ENCODE results near the gene SEPTIN8. TPM values are rescaled to one million over a fixed set of nuclear protein-coding genes. Genes with fewer than 3 reads are reported as not detected.

SEPTIN8 gene
- polyA plus RNA-seq, 2 of the 4 experiments (the other 2 are of a cell fraction) = 20.8 to 29.2 TPM

DNA sequence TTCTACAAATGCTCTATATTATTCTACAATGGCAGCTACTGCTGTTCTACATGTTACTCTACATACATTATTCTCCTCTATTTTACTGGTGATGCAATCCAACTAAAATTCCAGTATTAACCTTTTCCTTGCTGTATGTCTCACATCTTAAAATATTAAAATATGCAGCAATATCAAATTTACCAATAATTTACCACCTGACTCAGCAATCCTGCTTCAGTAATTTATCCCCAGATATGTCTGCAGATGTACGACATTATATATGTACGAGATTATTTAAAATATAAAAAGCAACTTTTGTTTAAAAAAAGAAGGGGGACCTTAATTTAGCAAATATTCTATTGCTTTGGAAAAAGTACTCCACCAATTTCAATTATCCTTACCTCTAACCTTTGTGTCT is 51.3 kb downstream of the SEPTIN8 start:
- WGBS (ENCODE audit: missing lambda C conversion rate) = 91% methylated on average over 2 of the region's 2 CpGs
- Histone ChIP-seq H3K4me2 (no peak overlapping the region), H3K4me3 (no peak overlapping the region), H3K4me1 (no peaks in the 10 kb centered on the region), H3K27ac (no peak overlapping the region), H3K9me3 (no peaks in the 10 kb centered on the region)
- no peak for FAIRE-seq
- DNase-seq (ENCODE audit: low read depth in 1 of 2, low spot score in 1 of 2) = no peak
- TF ChIP-seq FOSL2 (IDR thresholded peaks at IDR 0.05) (no peak), FOSL2 (CRISPR knock-in tag; IDR thresholded peaks at IDR 0.05) (no peak), MAFK (IDR thresholded peaks at IDR 0.05; ENCODE audit: partially characterized antibody) (peak; percentile 53), PHF8 (IDR thresholded peaks at IDR 0.05; ENCODE audit: borderline replicate concordance, low read depth) (no peak), ZSCAN20 (CRISPR knock-in tag; IDR thresholded peaks at IDR 0.05) (no peak)
- ChIA-PET POLR2A (no interaction called here), CTCF (interaction anchor here (0.8 kb wide), 1 partner anchor 11 kb away, joined by 3 read pairs; no protein-coding TSS in a partner anchor)
- ATAC-seq = no peak

DNA sequence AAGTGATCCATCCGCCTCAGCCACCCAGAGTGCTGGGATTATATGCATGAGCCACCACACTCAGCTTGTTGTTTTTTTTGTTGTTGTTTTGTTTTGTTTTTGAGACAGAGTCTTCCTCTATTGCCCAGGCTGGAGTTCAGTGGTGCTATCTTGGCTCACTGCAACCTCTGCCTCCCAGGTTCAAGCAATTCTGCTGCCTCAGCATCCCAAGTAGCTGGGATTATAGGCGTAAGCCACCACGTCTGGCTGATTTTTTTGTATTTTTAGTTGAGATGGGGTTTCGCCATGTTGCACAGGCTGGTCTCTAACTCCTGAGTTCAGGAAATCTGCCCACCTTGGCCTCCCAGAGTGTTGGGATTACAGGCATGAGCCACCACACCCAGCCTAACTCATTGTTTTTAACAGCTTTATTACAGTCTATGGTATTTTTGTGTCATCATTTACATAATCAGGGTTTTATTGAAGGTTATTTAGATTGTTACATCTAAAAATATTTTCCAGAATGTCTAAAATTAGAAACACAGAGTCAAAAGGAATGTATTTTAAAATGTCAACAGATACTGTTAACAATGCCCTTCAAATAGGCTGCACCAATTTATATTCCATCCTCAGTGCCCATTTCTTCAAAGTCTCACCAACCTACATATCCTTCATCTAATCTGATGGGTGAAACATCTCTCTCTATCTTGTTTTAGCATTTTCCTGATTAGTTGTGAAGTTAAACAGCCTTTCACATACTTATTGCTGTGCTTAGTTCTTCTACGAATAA is 58.3 kb downstream of the SEPTIN8 start:
- DNase-seq (ENCODE audit: low read depth in 1 of 2, low spot score in 1 of 2) (no peak), ATAC-seq (no peak), FAIRE-seq (peak; percentile 56)
- POLR2A ChIA-PET = no interaction called here
- Histone ChIP-seq H3K4me1 (no peaks in the 10 kb centered on the region), H3K27ac (no peak overlapping the region), H3K4me2 (no peak overlapping the region), H3K9me3 (no peaks in the 10 kb centered on the region), H3K4me3 (no peak overlapping the region)
- CTCF ChIA-PET = interaction anchor here (0.6 to 1.0 kb wide), 2 partner anchors 182 to 333 kb away, joined by 3 read pairs; no protein-coding TSS in a partner anchor
- WGBS (ENCODE audit: missing lambda C conversion rate) = 91% methylated on average over 5 of the region's 5 CpGs
- TF ChIP-seq MAFK (IDR thresholded peaks at IDR 0.05; ENCODE audit: partially characterized antibody) (peak; percentile 72), BHLHE40 (IDR thresholded peaks at IDR 0.05; ENCODE audit: low read depth, low read length) (no peak), FOSL2 (IDR thresholded peaks at IDR 0.05) (no peak), FOSL2 (CRISPR knock-in tag; IDR thresholded peaks at IDR 0.05) (no peak)
- TF ChIP-seq, protein P1, sequence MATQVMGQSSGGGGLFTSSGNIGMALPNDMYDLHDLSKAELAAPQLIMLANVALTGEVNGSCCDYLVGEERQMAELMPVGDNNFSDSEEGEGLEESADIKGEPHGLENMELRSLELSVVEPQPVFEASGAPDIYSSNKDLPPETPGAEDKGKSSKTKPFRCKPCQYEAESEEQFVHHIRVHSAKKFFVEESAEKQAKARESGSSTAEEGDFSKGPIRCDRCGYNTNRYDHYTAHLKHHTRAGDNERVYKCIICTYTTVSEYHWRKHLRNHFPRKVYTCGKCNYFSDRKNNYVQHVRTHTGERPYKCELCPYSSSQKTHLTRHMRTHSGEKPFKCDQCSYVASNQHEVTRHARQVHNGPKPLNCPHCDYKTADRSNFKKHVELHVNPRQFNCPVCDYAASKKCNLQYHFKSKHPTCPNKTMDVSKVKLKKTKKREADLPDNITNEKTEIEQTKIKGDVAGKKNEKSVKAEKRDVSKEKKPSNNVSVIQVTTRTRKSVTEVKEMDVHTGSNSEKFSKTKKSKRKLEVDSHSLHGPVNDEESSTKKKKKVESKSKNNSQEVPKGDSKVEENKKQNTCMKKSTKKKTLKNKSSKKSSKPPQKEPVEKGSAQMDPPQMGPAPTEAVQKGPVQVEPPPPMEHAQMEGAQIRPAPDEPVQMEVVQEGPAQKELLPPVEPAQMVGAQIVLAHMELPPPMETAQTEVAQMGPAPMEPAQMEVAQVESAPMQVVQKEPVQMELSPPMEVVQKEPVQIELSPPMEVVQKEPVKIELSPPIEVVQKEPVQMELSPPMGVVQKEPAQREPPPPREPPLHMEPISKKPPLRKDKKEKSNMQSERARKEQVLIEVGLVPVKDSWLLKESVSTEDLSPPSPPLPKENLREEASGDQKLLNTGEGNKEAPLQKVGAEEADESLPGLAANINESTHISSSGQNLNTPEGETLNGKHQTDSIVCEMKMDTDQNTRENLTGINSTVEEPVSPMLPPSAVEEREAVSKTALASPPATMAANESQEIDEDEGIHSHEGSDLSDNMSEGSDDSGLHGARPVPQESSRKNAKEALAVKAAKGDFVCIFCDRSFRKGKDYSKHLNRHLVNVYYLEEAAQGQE (IDR thresholded peaks at IDR 0.05) = no peak

DNA sequence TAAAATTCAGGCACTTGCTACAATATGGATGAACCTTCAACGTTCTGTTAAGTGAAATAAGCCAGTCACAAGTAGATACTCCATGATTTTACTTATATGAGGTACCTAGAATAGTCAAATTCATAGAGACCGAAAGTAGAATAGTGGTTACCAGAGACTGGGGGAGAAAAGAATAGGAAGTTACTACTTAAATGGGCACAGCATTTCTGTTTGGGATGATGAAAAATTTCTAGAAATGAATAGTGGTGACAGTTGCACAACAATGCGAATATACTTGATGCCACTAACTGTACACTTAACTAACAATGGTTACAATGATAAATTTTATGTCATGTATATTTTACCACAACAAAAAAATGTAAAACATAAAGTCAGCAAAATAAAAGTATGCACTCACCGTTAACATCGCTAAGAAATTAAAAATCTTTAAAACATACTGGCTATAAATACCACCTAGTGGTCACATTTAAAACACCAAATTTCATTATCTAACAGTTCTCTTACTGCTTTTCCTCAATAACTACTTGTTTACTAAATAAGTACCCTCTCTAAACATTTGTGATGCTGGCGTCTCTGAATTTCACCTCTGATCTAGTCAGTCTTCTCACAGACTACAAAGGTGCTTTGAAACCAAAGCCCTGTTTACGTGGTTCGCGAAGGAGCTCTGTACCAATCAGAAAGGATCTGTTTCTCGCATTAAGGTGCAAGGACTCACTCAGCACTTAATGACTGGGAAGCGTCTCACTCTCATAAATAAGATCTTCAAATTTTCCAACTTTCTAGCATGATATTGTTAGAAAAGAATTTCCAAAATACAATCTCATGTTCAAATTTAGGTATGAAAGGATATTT is 62.4 kb downstream of the SEPTIN8 start:
- ChIA-PET CTCF (interaction anchor here (0.6 to 3.6 kb wide), 10 partner anchors 11 to 188 kb away, joined by 3 to 15 read pairs (median 3); partner anchors contain the start of gene IL4), POLR2A (no interaction called here)
- no peak overlapping the region for H3K27ac ChIP-seq
- WGBS (ENCODE audit: missing lambda C conversion rate) = 79% methylated on average over 11 of the region's 11 CpGs
- peak in 1 of 2 experiments; percentile 30; a peak in 1 of 6 replicates for ATAC-seq
- no peaks in the 10 kb centered on the region for H3K4me1 ChIP-seq
- H3K9me3 ChIP-seq = no peaks in the 10 kb centered on the region
- FAIRE-seq = peak; percentile 78
- DNase-seq (ENCODE audit: low read depth in 1 of 2, low spot score in 1 of 2) = peak in 1 of 2 experiments; percentile 7
- no peak overlapping the region for H3K4me2 ChIP-seq
- peak; percentile 31 to 44; a peak in 3 of 5 replicates for TF ChIP-seq RAD21 (conservative IDR thresholded peaks at IDR 0.05 in 1 of 2, IDR thresholded peaks at IDR 0.05 in 1 of 2)
- TF ChIP-seq, protein P2, sequence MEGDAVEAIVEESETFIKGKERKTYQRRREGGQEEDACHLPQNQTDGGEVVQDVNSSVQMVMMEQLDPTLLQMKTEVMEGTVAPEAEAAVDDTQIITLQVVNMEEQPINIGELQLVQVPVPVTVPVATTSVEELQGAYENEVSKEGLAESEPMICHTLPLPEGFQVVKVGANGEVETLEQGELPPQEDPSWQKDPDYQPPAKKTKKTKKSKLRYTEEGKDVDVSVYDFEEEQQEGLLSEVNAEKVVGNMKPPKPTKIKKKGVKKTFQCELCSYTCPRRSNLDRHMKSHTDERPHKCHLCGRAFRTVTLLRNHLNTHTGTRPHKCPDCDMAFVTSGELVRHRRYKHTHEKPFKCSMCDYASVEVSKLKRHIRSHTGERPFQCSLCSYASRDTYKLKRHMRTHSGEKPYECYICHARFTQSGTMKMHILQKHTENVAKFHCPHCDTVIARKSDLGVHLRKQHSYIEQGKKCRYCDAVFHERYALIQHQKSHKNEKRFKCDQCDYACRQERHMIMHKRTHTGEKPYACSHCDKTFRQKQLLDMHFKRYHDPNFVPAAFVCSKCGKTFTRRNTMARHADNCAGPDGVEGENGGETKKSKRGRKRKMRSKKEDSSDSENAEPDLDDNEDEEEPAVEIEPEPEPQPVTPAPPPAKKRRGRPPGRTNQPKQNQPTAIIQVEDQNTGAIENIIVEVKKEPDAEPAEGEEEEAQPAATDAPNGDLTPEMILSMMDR (IDR thresholded peaks at IDR 0.05) = peak; percentile 59
- TF ChIP-seq CEBPB (IDR thresholded peaks at IDR 0.05) = peak; percentile 36 to 45; a peak in 2 of 4 replicates
- TF ChIP-seq MAFK (IDR thresholded peaks at IDR 0.05; ENCODE audit: partially characterized antibody) = peak; percentile 70
- no peak for TF ChIP-seq RNF2 (IDR thresholded peaks at IDR 0.05; ENCODE audit: borderline replicate concordance, low read depth)
- TF ChIP-seq SMC3 (IDR thresholded peaks at IDR 0.05) = peak; percentile 46; the same call in 2 of the 3 replicates
- no peak for TF ChIP-seq CHD4 (IDR thresholded peaks at IDR 0.05; ENCODE audit: borderline replicate concordance)
- no peak overlapping the region for H3K4me3 ChIP-seq
